GM19372 (cell line): ENCODE data around the gene SYTL4.

ENCODE experiments used
- ATAC-seq: cut with Tn5 transposase; IDR thresholded peaks from one replicate; pipeline ENCODE4 v1.9.1; 2021; ENCODE audit warnings: mild to moderate bottlenecking, low read depth, moderate library complexity; ENCODE audit not compliant: unreplicated experiment

The SYTL4 gene

DNA sequence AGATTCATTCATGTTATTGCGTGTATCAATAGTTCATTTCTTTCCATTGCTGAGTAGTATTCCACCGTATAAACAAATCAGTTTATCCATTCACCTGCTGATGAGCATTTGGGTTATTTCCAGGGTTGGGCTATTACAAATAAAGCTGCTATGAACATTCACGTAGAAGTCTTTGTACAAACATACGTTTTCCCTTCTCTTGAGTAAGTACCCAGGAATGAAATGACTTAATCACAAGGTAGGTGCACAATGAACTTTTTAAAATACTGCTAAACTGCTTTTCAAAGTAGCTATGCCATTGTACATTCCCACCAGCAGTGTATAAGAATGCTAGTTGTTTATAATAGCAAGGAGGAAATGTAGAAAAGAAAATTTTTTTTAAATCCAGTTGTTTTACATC, 35.9 kb downstream of the SYTL4 start:
- no peak for ATAC-seq

DNA sequence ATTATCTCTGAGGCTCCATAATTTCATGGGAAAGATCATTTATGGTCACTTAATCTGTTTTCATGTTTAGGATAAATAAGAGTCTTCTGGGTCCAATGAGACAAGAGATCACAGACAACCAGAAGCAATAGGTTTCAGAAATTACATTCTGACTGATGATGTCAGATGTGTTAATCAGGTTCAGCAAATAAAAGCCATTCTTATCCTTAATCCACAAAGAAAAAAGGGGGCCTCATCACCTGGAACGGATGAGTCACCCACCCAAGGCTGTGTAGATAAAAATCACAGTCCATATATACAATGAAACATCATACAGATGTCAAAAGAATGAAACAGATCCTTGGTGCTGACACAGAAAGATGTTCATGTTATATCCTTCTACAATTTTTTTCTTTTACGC, 36.6 kb downstream of the SYTL4 start:
- ATAC-seq: no peak

DNA sequence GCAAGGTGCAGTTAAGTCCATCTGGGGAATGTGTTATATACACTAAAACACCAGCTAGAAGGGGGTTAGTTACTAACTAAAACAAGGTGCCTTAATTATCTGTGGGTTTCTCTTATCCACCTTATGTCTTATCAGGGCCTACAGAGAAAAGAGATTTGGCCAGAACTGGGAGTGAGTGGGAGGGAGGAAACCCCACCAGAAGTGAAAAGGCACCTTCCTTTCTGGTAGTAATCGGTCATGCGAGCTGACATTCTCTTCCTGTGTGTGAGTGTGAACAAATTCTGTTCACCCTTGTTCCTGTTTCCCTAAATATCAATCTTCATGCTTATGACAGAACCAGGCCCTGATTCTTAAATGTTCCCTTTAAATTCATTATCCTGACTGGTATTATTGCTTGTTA, 44.4 kb downstream of the SYTL4 start:
- peak; percentile 69 for ATAC-seq

DNA sequence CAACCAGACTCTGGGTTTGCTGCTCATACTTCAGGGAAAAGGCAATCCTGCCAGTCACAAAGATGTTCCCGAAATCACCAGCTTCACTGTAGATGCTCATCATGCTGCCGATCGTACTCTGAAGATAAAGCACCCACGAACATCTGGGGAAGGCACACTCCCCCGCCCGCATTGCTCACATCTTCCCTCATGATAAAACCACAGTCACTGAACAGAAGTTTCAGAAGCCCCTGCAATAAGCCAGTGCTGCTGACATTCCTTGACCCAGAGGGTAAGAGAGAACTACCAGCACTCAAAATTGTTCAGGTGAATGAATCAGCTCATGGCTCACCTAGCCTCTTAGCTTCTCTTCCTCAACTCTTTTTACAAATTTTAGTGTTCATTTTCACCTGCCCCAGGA, 44.8 kb downstream of the SYTL4 start:
- ATAC-seq: peak; percentile 31

DNA sequence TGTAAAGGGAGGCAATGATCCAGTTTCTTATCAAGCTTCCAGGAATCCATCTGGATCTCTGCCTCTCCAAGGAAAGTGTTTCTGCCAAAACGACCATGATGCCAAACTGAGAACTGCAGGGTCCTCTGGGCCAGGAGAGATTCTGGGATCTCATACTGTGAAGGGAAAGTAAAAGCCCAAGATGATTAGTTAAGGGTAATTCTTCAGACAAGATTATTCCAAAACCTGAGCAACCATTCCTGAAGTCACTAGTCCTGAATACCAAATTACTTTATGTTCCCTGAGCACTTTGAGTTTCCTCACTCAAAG, 46.0 kb downstream of the SYTL4 start:
- no peak for ATAC-seq

DNA sequence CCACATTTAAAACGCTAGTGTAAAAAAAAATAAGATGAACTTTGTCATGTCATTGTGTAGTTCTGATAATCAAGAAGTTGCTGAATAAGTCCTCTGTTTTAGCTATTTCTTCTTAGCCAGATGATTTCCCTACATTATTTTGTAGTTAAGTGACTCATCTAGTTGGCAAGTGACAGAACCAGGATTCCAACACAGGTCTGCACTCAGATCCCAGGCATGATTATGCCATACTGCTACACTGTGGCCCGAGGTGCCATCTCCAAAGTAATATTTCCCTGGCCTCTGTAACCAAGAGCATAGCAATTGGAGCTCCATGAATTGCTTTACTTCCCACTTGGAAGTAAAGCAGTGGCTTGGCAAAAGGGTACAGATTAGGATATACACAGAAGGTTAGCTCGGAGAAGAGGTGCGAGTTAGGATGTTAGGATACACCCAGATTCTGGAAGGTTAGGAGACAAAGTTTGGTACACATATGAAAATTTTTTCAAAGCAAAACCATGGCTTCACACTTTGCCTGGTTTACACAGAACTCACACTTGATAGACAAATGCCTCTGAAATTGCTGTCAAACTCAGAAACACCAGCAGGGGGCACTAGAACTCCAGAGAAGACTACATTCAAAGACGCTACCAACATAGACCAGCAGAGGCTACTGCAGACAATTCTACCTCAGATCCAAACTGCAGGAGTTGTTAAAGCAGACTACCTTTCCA, 46.5 kb downstream of the SYTL4 start:
- peak; percentile 64 for ATAC-seq

DNA sequence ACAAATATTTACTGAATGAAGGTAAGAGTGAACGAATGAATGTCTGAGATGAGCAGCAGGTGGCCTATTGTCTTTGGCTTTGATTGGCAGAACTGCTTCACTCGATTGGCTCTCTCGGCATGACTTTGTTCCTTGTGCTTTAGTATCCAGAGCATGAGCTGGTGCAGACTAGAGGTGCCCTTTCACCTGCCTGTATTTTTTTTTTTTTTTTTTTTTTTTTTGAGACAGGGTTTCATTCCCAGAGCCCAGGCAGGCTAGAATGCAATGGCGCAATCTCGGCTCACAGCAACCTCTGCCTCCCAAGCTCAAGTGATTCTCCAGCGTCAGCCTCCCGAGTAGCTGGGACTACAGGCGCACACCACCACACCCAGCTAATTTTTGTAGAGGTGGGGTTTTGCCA, 49.0 kb downstream of the SYTL4 start:
- no peak for ATAC-seq

DNA sequence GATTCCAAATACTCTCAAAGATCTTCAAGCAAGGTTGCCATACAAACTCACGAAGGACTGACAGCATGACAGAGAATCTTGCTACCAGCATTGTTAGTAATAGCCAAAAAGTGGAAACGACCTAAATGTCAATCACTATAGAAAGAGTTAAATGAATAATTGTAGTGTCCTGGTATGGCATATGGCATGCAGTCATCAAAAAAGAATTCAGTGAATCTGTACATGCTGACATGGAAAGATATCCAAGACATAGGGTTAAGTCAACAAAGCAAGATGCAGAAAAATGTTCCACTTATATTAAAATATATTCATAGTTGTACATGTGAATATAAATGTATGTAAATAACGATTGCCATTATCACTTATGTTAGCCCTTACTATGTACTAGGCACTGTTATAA, 50.3 kb downstream of the SYTL4 start:
- ATAC-seq: no peak

DNA sequence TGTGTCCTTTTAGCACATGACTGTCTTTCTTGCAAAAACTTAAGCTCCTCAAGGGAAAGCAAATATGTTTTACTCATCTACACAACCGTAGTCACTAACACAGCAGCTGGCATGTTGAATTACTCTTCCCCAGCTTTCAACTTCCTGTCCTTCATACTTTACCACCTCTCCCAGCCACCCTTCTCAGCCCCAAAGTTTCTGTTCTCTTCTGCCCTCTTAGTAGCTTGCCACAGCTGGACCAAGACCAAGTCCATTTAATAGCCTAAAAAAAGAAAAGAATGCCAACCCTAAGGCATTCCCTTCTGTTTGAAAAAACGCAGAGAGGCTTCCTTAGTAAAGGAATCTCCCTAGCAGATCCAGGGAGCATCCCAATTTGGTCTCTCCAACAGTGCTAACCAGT, 51.2 kb downstream of the SYTL4 start:
- no peak for ATAC-seq

DNA sequence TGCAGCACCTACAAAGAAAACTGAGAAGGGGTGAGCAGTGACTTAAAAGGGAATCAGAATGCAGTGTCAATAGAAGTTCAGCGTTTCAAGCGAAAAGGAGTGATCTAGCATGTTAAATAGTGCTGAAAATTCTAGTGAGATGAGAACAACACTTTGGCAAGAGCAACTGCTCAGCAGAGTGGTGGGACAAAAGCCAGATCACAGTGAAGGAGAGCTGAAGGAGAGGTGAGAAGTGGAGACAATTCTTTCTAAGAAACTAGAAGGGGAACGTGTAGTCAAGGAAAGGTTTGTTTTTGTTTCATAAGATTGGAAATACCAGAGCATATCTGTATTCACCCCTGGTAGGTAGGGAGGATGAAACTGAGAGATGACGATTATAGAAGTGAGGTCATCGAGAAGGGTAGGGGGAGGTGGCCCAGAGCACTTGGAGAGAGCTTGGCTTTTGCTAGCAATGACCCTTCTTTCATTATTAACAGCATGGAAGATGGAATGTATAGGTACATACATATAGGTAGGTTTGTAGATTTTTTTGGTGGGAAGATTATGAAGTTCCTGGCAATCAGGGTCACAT, 54.2 kb downstream of the SYTL4 start:
- no peak for ATAC-seq

DNA sequence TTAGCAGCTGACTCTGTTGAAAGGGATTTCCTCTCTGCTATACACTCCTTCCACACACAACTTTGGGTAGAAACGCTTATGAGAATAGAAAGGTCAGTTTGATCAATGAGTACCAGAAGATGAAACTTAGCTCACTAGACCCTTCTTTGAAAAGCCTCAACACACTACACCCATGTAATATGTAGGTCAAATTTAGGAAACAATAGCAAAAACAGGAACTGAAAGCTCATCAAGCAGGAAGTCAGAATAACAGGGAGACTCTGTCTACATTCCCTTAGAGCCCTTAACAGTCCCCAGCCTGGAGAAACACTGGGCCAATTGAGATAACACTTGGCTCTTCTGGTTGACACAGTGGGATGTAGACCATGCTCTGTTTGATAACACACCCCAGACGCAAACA, 57.2 kb downstream of the SYTL4 start:
- ATAC-seq: no peak

DNA sequence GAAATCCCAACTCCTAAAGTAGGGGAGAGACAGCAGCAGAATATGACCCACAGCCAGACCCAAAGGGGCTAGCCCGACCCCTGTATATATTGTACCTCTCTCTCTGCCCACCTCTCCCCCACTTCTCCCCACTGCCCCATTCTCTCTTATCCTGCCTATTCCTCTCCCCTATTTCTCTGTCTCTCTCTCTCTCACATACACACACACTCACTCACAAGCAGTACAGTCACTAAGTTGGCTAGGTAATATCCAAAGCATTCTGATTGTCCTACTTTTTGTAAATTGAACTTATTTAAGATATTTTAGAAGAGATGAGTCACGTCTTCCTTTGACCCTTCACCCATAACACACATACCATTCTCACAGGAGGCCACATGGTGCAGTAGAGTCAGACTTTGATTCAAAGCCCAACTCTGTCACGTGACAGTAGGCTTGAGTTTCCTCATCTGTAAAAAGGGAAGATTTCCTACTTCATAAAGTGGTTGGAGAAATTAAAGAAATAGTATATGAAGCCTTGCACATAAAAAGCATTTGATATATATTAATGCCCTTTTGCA, 58.4 kb downstream of the SYTL4 start:
- ATAC-seq: no peak

DNA sequence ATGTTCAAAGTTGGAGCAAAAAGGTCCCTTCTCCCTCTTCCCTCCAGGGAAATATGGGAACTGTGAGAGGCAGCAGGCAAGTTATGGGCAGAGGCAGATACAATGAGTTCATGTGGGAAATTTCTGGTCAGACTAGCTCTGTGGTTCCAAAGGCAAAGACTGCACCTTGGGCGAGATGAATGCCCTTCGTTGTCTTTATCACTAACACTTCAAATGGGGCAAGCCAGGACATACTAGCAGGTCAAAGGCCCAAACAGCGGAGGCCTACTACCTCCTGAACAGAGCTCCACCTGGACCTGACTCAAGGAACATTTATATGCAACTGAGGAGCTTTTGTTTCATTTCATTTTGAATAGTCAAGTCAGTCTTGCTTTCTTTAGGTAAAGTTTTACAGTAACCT, 59.0 kb downstream of the SYTL4 start:
- ATAC-seq: no peak

DNA sequence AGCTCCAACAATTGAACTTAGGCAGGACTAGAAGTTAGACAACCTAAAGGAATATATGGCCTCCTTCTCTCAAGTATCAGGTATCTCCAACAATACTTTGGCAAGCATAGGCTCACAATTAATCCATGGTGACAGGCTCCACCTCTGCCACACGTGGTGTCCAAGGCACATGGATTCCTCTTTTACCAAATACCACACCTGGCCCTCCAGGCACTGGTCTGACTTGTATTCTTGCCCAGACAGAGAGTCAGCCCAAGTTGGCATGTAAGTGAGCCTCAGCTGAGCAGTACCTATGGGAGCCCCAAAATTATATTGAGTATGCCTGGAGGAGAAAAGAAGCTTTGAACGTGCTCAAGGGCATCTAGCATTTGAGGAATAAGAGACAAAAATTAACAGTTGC, 68.3 kb downstream of the SYTL4 start:
- ATAC-seq: no peak

DNA sequence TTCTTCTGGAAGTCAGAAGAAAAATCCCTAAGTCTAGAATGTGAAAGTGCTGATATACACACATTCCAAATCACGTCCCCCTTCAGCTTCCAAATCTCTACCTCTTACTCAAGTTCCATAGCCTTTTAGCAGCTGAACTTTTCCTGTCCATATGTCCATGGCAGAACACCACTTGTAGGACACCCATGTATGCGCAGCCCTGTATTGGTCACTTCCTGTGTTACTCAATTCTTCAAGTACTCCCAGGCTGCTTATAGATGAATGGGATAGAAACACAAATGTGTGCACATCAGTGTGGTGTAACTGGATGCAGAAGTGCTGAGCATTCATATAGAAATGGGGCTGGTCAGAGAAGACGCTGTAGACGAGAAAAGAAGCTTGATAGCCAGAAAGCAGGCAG, 69.1 kb downstream of the SYTL4 start:
- no peak for ATAC-seq

DNA sequence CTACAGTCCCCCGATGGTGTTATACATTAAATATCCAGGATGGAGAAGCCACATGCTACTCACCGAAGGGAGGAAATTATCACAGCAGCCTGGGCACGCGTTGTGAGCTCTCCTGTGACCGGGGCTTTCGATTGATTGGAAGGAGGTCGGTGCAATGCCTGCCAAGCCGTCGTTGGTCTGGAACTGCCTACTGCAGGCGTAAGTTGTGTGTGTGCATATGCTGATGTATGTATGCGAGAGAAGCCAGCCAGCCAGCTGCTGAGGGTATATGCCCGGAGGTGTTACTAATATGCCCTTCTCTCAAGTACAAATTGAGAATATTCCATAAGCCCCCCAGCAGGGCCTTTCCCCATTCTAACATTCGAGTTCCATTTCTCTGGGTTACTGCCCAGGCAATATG, 69.8 kb downstream of the SYTL4 start:
- ATAC-seq: no peak

DNA sequence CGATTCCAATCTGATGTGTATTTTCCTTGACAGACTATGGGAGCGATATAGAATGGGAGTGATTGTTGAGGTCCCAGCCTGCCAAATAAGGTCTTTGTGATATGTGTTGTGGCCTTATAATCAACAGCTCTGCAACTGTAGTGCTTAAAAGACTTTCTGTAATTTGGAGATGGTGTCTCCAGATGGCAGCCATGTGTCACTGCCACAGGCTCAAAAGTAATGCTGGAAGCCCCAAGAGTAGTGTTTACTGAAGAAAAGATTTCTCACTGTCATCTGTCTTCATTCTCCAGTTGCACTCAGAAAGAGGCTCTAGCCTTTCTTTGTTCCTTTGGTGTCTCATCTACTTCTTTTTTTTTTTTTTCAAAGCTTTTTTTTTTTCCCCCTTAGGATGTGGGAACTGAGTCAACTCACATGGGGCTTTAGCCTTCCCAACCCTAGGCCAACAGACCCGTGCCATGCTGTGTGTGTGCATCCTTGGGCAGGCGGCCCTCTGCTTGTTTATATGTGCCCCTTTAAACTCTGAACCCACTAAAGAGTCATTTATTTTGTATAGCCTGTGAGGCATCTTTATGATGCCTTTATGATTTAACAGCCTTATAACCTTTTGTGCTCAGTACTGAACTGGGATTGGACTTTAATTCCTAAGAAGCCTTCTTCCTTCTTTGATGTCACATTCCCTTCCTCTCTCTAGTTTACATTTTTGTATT, 72.3 kb downstream of the SYTL4 start:
- no peak for ATAC-seq

DNA sequence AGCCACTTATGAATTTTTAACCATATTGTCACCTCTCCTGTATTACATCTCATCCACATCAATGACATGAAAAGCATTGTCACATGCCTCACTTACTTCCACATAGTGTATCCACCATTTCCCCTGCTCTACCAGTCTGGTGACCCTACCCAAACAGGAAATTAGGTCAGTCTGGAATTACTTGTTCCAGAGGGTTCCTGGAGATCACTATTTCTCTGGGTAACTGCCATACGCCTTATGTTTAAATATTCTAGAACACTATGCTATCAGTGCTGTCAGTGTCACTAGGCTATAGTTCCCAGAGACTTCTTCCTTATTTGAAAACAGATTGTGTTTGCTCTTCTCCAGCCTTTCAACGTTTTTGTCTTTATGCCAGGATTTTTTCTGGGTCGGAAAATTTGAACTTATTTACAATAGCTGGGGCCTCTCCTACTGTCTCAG, 73.0 kb downstream of the SYTL4 start:
- ATAC-seq: no peak

DNA sequence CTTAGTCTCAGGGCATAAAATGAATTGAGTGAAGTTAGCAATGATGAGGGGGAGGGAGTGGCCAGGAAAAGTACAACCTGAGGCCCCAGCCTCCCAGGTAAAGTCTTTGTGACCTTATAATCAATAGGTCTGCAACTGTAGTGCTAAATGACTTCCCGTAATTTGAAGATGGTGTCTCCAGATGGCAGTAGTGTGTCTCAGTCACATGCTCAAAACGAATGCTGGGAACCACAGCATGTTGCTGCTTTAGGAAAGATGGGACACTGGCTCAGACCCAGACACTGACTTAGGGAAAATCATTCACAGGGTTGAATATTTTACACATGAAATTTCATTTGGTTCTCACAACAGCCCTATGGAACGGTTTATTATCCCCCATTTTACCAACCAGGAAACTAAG, 77.7 kb downstream of the SYTL4 start:
- ATAC-seq: no peak

DNA sequence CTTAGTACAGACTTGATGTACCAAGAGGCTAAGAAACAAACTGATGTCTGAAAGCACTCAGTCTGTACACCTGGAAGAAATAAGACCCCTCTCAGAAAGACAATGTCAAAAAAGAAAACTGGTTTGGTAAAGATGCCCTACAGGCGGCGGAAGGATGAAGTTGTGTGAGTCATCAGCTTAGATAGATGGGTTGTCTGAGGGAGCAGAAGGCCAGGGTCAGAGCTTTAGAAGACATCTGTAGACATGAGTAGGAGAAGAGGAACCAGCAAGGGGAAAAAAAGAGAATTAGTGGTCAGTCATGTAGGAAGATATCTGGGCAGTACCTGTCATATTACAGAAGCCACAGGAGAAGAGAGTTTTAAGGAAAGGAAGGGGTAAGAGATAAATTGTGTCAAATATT, 79.7 kb downstream of the SYTL4 start:
- no peak for ATAC-seq

DNA sequence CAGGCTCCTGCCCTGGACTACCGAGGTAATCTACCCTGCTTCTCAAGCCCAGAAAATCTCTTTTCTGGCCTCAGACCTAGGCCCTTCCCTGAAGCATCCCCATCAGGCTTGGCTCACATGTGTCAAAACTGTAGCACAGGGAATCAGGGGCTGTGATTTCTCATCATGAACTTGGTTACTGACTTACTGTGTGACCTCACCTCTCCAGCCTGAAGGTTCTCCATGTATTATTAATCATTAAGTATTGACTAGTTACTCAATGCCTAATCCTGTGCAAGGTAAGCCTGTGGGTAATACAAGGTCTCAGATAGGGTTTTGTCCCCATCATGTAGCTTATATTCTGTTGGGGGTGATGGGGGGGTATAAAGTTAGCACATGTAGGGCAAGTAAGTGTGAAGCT, 81.1 kb downstream of the SYTL4 start:
- ATAC-seq: no peak
